Measurements from ENCODE around the gene SDF4.

- no peak for TF ChIP-seq CTCF (IDR thresholded peaks at IDR 0.05; ENCODE audit: borderline replicate concordance, extremely low read depth, low read length, poor library complexity, severe bottlenecking)
- no peak for TF ChIP-seq EZH2 (IDR thresholded peaks at IDR 0.05; ENCODE audit: borderline replicate concordance, low read depth, low read length, severe bottlenecking)
These were observed 8.5 kb upstream of the SDF4 start for GRCh38 chr1:1240348-1240732.

Measured in DND-41 (cell line).